Jurkat, Clone E6-1 (cell line): ENCODE results near the gene EEF2K.
A peak's percentile ranks its signal among the peaks of the same experiment; 100 is the strongest.

Experiments used
- DNase-seq: peaks from one replicate; pipeline ENCODE4 v3.0.0-alpha.2; 2011; ENCODE audit warnings: low read depth, low spot score
- H3K4me3 ChIP-seq: 2 replicates; pipeline ENCODE4 v1.5.1; 2011; ENCODE audit warnings: mild to moderate bottlenecking, low read length, control low read depth, moderate library complexity

Gene EEF2K

DNA sequence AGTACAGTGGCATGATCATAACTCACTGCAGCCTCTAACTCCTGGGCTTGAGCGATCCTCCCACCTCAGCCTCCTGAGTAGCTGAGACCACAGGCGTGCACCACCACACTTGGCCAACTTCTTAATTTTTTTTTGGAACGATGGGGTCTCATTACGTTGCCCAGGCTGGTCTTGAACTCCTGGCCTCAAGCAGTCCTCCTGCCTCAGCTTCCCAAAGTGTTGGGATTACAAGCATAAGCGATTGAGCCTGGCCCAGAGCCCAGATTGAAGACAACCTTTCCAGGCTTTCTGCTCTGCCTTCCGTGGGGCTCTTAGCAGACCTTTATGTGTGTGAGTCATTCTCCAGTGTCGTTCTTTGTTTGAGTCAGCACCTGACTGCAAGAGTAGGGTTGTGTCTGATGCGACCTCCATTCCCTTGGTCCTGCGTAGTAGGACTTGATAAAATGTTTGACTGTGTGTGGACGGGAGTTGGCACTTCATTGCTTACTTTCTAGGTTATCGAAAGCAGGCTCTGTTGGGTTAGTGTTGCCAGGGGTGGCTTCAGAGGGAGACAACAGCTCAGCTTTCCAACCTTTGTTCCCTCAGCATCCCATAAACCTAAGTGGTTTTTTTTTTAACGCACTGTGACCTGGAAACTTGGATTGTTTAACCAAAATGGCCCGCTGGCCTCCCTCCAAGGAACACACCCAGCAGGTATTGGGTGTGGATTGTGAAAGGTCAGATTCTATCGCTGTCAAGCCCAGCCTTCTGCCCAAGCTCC is 26.4 kb downstream of the EEF2K start:
- H3K4me3 ChIP-seq: no peak overlapping the region
- DNase-seq: no peak

DNA sequence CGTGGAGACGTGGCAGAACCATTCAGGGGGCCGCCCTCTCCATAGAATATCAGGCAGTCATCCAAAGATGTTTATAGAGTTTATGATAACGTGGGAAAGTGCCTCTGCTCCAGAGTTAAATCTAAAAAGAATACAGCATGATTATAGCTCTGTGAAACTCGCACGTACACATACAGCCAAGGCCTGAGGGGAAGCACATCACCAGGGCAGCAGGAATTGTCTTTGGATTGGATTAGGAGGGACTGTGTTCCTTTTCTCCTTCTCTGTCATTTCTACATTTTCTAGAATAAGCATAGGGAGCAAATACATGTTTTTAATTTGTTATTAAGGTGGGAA is 26.9 kb downstream of the EEF2K start:
- H3K4me3 ChIP-seq: no peak overlapping the region
- no peak for DNase-seq

DNA sequence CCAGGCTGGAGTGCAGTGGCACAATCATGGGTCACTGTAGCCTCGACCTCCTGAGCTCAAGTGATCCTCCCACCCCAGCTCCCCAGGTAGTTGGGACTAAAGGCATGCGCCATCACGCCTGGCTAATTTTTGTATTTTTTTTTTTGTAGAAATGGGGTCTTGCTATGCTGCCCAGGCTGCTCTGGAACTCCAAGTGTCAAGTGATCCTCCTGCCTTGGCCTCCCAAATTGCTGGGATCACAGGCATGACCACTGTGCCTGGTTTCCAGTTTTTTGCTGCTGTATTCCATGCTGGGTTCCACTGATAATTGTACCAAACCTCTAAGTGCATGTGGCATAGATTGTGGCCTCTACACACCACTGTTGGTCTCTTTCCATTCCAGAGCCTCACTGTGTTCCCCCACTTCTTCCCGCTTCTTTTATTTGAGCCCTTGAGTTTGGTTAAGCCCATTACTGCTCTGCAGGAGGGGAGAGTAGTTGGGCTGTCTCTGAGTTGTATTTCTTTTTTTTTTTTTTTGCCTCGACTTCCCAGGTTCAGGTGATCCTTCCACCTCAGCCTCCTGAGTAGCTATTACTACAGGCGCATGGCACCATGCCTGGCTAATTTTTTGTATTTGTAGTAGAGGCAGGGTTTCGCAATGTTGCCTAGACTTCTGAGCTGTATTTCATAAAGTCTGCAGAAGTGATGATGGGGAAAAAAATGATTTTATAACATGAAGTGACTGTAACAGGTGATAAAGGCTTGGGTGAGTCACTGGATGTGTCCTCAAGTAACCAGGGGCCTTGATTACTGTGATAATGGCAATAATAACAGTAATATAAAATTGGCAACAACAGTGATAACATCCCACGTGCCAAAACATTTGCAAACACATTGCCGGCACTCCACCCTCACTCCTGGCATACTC is 30.0 kb downstream of the EEF2K start:
- no peak for DNase-seq
- no peak overlapping the region for H3K4me3 ChIP-seq

DNA sequence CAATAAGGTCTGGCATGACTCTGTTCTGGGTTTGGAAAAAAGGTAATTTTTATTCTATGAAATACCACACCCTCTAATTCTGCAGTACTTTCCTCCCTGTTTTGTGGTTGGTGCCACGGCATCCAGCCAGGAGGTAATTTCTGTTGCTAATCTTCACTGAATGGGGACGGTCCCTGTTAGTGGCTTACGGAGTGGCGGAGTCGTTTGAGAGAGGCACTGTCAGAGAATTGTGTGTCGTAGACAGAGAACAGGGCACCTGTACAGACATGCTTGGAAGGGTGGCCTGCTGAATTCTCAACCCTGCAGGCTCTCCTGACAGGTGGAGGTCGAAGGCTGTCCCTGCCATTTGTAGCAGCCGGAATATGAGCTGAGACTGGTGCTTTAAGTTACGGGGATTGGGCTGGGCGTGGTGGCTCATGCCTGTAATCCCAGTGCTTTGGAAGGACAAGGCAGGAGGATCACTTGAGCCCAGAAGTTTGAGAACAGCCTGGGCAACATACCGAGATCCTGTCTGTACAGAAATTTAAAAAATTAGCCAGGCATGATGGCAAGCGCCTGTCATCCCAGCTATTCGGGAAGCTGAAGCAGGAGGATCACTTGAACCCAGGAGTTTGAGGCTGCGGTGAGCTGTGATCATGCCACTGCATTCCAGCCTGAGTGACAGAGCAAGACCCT is 33.2 kb downstream of the EEF2K start:
- DNase-seq: no peak
- H3K4me3 ChIP-seq: no peak overlapping the region

DNA sequence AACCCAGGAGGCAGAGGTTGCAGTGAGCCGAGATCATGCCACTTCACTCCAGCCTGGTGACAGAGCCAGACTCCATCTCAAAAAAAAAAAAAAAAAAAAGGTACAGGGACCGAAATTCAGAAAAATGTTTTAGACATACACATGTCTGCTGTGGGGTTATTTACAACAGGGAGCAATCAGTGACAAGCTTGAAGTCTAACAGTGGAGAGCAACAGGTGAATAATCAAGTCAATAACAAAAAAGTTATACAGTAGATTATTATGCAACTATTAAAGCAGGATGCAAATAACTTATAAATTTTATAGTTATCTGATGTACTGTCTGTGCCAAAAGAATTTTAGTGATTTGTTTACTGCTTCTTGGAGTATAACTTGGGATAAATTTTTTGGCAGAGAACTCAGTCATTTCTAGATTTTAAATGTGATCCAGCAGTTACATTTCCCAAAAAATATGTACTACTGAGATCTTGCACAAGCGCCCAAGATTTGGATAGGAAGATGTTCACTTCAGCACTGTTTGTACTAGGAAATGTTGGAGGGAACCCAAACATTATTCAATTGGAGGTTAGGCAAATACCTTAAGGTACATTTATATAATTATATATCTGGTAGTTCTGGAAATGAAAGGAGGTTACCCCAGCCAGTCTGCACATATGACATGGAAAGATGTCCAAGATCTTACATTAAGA is 34.1 kb downstream of the EEF2K start:
- DNase-seq: no peak
- H3K4me3 ChIP-seq: no peak overlapping the region

DNA sequence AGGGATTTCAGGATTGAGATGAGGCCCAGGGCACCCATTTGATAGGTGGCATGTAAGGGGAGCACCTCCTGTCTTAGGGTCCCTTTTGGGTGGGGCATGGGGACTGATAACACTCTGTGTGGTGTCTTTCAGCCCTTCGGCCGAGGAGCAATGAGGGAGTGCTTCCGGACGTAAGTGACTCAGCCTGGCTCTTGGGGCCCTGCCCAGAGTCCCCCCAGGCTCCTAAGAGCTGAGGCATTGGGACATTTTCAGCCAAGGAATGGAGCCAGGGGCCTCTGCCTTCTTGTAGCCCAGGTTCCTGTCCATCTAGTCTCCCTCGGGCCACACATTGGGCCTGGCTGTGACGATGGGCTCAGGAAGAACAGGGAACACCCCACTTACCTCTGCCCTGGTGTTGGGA is 44.4 kb downstream of the EEF2K start:
- DNase-seq: no peak
- H3K4me3 ChIP-seq: no peak overlapping the region

DNA sequence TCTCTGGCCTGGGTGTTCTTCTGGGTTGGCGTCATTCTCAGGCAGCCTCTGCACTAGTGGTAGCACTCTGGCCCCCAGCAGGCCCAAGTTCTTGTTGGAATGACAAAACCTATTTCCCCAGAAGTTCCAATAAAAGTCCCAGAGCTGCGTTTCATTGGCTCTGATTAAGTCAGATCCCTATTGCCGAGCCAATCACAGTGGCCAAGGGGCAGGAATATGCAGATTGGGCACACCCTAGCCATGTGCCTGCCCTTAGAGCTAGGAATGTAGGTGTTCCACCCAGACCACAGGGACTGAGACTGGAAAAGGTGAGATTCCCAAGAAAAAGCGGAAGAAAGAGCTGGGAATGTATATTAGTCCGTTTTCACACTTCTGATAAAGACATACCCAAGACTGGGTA is 46.2 kb downstream of the EEF2K start:
- no peak overlapping the region for H3K4me3 ChIP-seq
- no peak for DNase-seq

DNA sequence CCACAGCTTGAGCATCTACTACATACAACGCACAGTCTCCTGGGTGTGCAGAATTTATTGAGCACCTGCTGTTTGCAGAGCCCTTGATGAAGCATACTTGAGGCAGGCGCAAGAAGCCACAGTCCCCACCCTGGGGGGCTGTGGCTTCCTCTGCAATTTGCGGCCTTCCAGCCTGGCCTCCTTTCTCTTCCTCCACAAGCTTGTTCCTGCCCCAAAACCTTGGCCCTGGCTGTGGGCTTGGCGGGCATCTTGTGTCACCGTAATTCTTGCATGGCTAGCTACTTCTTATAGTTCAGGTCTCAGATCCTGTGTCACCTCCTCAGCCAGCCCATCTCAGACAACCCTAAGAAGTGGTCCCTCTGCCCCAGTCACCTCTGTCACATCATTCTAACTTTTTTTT is 47.2 kb downstream of the EEF2K start:
- peak; percentile 32 for DNase-seq
- H3K4me3 ChIP-seq: no peak overlapping the region

DNA sequence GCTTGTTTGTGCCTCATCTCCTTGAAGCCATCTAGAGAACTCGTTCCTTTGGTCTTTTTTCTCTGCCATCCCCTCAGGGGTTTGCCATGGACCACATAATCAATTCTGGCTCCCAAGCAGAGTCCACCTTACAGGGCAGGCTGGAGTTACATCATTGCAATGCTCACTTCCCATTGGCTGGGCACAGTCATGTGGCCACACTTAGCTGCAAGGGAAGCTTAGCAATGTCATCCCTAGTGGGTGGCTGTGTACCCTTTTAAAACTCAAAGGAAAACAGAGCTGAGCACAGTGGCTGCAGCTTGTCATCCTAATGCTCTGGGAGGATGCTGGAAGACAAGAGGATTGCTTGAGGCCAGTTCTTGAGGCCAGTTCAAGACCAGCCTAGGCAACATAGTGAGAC is 49.3 kb downstream of the EEF2K start:
- no peak for DNase-seq
- no peak overlapping the region for H3K4me3 ChIP-seq

DNA sequence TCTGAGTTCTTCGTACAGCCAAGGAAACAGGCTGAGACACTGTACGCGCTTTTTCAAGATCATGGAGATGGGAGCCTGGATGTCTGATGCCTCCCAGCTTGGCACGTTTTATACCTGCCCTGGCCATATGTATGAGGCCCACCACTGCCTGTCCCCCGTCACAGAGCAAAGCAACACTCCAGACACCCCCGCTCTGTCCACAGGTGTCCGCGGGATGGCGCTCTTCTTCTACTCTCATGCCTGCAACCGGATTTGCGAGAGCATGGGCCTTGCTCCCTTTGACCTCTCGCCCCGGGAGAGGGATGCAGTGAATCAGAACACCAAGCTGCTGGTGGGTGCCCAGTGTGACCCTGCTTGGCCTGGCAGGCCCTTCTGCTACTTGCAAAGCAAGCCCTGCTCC is 51.4 kb downstream of the EEF2K start:
- no peak overlapping the region for H3K4me3 ChIP-seq
- no peak for DNase-seq

DNA sequence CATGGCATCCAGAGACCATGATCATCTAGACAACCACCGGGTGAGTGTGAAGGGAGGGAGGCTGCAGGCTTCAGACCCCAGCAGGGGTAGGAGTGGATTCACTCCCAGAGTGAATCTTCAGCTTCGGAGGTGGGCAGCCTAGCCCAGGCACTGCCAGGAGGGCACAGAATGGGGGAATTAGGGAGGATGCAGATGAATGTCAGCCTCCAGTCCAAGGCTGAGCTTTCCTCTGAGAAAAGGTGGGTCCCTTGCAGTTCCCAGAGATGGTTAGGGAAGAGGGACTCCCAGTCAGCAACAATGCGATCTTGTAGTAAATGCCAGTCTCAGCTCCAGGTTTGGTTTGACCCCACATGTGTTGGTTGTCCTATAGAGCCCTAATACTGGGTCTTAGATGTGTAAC is 54.4 kb downstream of the EEF2K start:
- no peak for DNase-seq
- no peak overlapping the region for H3K4me3 ChIP-seq

DNA sequence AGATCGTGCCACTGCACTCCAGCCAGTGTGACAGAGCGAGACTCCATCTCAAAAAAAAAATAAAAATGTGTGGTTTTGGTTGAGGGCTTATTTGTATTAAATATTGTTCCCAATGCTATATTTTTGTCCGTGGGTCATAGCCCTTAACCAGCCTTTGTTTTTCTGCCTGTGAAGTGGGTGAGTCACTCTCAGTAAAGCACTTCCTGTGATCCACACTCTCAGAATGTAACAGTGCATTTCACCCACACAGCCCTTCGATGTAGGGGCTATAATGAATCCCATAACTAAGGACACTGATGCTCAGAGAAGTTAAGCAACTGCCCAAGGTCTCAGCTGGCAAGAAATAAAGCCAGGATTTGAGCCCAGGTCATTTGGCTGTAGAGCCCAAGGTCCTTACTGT is 56.4 kb downstream of the EEF2K start:
- H3K4me3 ChIP-seq: no peak overlapping the region
- no peak for DNase-seq

DNA sequence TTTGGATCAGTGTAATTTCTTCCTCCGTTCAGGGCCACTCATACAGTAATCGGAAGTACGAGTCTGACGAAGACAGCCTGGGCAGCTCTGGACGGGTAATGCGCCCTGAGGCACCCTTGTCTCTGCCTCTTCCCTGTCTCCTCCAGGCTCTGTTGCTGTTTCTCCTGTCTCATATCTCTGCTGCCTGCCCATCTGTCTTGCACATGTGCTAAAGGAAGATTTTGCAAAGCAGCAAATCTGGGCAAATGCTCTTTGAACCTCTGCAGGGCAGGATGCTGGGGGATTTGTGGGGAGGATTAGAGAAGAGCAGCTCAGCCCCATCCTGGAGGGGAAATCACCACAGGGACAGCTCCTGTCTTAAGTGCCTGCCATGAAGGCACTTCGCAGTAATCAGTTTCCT is 58.7 kb downstream of the EEF2K start:
- DNase-seq: peak; percentile 91
- H3K4me3 ChIP-seq: no peak overlapping the region

DNA sequence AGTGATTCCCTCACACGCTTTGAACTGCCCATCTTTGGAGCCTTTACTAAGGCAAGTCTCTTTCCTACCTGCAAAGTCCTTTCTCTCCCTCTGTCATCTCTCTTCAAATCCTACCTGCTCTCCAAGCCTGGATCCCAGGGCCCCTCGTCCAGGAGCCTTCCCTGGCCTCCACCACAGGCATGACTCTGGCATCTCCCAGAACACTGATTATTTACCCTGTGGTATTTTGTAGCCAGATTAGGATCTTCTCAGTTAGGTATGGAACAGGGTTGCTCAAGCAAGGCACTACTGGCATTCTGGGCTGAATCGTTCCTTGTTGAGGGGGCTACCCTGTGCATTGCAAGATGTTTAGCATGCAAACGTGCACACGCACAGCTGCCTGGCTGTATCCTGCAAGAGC is 59.3 kb downstream of the EEF2K start:
- no peak overlapping the region for H3K4me3 ChIP-seq
- DNase-seq: no peak

DNA sequence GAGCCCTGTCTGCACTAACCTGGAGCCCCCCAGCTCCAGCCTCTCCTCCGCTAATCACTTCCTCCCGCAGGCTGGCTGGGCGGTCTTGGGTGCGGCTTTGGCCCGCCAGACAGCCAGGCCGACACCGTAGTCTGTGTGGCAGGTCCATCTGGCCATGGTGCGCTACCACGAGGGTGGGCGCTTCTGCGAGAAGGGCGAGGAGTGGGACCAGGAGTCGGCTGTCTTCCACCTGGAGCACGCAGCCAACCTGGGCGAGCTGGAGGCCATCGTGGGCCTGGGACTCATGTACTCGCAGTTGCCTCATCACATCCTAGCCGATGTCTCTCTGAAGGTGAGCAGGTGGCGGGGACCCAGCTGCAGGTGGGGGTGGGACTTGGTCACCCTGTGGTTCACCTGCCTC is 60.5 kb downstream of the EEF2K start:
- DNase-seq: no peak
- no peak overlapping the region for H3K4me3 ChIP-seq

DNA sequence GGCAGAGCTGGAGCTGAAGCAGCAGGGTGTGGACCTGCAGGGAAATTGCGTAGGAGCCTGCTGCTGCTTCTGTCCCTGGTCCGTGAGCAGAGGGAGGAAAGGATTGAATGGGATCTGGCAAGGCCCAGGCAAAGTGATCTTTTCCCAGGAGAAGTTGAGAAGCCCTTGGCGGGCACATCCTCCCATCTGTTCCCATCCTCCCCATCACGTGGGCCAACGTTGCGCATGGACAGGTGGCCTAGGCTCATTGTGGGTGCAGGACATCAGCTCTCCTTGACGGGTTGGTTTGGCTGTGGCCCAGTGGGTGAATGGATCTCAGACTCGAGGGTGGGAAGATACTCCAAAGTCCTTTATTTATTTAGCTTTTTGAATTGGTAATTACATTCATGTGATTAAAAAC is 61.7 kb downstream of the EEF2K start:
- DNase-seq: no peak
- H3K4me3 ChIP-seq: no peak overlapping the region

DNA sequence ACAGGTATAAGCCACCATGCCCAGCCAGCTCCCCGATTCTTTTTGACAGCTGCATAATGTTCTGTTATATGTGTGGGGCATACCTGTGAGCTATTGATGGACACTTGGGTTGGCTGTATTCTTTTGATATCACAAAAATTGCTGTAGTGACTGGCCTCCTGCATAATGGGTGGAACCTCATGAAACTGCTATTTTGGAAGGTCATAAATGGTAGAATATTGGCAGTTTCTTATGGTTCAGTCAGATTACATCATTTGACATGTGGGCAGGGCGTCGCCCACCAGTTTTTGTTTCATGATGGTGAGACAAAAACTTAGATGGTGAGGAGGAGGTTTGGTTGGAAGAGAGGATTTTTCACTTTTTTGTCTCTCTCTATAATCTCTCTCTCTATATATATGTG is 64.4 kb downstream of the EEF2K start:
- H3K4me3 ChIP-seq: no peak overlapping the region

DNA sequence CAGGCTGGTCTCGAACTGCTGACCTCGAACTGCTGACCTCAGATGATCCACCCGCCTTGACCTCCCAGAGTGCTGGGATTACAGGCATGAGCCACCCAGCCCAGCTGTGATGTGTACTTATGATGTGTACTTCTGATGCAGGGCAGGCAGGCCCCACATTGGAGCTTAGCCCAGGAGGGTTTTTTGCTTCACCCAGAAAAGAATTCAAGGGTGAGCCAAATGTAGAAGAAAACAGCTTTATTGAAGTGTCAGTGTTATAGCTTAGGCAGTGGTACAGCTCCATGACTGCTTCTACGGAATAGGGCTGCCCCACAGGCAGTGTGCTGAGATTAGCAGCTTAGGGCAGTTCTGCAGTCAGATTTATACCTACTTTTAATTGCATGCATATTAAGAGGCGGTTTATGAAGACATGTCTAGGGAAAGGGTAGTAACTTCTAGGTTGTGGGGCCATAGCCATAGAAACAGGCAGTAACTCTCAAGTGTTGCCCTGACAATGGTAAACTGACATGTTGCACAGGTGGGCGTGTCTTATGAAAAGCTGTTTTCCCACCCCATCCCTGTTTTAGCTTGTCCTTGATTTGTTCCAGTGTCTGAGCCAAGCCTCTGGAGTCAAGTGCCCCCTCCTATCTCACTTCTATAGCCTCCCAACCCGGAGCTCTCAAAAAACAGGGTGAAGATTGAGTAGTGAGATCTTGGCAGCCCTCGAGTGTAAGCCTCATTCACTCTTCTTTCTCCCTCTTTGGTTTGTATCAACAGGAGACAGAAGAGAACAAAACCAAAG is 67.0 kb downstream of the EEF2K start:
- no peak for DNase-seq
- H3K4me3 ChIP-seq: no peak overlapping the region

More for the DNA sequence above, 64.4 kb downstream of the EEF2K start:
- DNase-seq: no peak

DNA sequence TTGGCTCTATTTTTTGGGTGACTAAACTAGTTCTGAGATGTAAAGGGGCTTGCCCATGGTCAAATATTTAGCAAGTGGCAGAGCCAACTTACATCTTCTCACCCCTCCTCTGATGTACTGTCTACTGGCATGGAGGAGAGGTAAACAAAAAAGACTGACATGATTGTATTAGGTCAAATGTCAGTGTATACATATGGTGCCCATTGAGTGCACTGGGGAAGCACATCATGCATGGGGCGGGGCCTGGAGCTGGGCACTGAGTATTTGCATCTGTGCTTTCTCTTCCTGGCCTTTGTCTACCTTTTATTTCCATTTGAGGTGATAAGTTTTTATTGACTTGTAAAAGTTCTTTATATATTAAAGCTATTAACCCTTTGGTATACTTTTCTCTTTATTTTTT is 68.8 kb downstream of the EEF2K start:
- no peak for DNase-seq
- no peak overlapping the region for H3K4me3 ChIP-seq
